ENCODE measurements around the gene FAM13C. TPM values are rescaled to one million over a fixed set of nuclear protein-coding genes. Genes with fewer than 3 reads are reported as not detected.

FAM13C gene
- total RNA-seq, 1 donor from 2014 or later, result 16.7 TPM

DNA sequence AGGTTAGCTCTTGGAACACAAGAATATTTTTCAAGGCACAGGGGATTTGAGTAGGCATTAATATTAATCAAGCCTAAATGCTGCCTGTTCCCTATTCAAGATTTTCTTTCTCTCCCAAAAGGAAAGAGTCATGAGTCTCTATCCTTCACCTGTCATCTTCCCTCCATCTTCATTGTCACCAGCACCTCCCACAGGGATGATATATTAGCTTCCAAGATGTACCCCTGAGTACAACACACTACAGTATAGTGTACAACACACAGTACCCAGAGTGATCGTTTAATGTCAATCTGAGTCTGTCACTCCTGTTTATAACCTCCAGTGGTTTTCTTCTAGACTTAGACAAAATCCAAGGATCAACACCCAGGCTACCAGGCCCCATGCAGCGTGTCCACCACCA is 50.1 kb downstream of the FAM13C start:
- no peak for DNase-seq

DNA sequence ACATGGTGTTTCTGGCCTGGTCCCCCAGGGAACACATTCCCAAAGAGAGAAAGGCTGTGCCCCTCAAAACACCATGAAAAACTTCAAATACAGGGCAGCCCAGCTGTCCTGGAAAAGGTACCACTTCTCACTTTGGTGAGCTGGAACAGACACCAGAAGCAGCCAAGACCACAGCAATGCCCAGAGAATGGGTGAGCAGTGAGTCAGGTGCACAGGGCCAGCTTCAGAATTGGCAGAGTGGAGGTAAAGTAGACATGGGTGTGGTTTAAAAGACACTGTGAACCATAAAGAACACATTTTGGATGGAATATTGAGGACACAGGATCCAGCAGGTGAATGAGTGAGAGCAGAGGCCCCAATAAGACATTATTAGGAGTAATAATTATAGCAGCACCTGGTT is 51.3 kb downstream of the FAM13C start:
- no peak for DNase-seq

DNA sequence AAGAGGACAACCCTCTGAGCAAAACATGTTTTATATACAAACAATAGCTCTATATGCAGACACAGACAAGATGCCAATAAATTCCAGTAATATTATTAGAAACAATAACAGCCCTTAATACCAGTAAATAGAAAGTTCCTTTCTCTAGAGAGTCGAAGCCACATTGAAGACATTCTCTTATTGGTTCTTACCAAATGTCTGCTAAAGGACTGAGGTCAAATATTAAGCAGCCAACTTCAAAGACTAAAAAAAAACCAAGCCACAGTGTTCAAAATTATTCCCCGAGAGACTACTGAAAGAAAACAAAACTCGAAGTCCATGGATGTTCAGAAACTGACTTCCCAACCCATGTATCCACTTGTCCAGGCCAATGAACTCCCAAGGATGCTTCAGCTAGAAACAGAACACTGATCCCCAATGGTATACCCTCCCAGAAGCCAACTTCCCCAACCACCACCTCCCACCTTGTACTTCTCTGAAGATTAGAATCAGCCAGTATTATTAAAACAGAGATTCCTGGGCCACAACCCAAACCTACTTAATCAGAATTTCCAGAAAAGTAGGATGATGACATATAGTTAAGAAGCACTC is 51.9 kb downstream of the FAM13C start:
- no peak for DNase-seq

DNA sequence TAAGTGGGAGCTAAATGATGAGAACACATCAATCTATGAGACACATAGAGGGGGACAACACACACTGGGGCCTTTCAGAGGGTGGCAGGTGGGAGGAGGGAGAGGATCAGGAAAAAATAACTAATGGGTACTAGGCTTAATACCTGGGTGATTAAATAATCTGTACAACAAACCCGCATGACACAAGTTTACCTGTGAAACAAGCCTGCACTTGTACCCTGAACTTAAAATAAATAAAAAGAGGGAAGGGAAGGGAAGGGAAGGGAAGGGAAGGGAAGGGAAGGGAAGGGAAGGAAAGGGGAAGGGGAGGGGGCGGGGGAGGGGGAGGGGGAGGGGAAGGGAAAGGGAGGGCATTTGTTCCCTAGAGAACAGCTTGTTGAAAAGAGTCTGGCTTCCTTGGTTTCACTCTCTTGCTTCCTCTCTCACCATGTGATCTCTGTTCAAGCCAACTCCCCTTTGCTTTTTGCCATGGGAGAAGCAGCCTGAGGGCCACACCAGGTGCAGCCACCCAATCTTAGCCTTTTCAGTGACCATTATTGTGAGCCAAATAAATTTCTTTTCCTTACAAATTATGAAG is 57.7 kb downstream of the FAM13C start:
- DNase-seq, result no peak

DNA sequence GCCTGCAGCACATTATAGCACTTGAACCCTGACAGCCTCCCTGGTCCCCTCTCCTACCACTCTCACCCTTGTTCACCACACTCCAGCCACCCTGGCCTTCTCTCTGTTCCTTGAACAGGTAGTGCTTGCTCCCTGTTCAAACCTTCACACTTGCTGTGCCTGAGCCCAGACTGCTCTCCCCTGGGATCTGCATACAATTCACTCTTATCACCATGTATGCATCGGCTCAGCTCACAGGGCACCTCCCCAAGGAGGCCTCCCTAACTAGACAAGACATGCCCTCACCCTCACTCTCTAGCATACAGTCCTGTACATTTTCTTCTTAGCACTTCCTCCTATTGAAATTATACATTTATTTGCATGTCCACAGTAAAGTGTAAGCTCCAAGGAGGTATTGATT is 59.3 kb downstream of the FAM13C start:
- DNase-seq, result no peak

DNA sequence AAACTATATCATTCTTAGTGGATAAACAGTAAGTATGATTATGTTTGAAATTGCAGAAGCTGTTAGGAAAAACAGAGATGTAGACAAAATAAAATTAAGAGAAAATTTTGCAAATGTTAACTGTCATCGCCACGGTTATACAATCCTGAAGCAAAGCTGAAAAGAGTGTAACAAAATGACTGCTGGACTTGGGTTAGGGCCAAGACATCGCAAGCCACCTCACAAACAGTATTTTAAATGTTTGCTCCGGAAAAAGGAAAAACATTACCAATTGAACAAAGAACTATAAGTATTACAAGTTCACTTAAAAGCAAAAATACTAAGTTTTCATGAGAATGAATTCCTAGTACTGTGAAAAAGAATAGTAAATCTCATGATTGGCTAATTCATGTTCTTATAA is 60.0 kb downstream of the FAM13C start:
- no peak for DNase-seq

DNA sequence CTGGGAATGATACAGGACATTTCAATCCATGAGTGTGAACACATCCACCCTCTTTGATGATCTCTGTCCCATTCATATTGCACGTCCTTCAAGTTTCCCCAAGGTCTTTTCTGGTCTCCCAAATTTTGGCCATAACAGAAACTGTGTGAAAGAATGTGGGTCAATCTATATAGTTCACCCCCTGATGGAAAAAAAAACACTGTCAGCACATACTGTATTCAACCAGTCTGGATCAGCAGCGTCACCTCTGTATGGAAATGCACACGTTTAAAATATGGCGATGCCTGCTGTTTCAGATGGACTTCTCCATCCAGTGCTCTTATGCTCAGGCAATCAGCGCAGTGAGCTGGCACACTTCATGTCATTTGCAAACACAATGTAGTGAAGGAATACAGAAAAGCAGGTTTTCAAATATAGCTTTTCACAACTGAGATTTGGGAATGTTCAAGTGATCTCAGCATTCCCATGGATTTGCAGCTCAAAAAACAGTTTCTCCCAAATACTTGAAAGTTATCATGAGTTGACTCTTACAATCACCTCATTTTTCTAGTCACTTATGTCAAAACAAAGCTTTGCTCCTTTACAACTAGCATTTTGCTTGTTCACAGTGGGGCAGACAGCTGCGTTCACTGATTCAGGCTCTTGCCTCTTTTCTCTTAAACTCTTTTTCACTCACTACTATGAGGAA is 61.1 kb downstream of the FAM13C start:
- DNase-seq, result no peak

DNA sequence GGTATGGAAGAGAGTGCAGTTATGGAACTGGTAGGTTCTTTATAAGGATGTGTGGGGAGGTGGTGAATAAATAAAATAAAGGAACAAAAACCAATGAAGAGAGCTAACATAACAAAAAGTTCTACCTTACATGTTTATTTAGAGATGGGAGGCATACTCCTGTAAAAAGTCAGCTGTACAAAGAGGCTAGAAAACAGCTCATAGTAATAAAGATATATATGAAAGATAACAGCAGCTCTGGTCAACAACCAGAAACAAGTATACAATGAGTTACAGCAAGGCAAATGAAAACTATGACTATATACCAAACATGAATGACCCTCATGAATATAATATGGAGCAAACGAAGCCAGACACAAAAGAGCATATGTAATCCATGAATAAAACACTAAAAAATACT is 62.0 kb downstream of the FAM13C start:
- DNase-seq, result no peak

DNA sequence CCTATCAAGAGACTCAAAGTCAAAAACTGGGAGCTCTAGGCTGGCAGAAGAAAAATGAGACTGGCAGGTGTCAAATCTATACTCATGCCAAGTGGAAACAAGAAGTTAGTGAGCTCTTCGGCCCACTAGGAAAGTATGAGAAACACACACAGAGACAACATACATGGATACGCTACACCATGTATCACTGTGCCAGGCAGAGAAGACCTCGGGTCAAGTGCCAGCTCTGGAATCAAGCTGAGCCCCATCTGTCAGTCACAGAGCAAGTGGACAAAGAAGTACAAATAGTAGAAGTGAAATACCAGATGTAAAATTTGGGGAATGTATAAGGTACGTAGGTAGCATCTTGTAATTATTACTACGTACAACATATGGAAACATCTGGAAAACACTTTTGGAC is 62.4 kb downstream of the FAM13C start:
- DNase-seq, result no peak

DNA sequence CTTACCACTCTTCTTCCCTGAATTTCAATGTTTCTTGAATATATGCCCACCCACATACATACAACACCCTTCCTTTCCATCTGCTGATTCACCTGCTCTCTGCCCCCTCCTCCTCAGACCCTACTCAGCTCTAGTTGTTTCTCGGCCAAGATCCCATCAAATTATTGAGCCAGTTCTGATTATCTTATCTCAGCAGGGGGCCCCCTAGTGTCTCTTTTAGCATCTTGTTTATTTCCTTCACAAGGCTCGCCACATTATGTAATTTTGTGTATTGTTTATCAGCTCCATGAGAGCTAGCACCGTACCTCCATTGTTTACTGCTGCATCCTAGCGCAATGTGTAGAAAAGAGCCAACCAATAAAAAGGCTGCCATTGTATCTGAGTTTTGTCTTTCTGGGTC is 71.9 kb downstream of the FAM13C start:
- no peak for DNase-seq

DNA sequence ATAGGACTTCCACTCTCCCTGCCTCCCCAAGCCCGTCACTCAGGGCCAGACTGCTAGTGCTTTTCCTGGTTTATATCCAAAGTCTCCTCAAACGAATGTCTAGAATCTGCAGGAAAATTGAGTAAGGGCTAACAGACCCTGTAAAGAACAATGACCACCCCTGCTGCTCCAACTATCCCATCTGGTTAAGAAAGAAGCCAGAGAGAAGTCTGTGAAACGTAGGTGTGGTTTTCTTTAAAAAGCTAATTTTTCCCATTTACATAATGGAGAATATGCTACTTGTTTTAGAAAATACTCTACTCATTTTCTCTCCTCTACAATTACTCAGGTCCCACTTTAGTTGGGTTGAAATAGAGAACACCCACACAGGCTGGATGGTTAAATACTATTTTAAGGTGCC is 72.5 kb downstream of the FAM13C start:
- DNase-seq, result no peak

DNA sequence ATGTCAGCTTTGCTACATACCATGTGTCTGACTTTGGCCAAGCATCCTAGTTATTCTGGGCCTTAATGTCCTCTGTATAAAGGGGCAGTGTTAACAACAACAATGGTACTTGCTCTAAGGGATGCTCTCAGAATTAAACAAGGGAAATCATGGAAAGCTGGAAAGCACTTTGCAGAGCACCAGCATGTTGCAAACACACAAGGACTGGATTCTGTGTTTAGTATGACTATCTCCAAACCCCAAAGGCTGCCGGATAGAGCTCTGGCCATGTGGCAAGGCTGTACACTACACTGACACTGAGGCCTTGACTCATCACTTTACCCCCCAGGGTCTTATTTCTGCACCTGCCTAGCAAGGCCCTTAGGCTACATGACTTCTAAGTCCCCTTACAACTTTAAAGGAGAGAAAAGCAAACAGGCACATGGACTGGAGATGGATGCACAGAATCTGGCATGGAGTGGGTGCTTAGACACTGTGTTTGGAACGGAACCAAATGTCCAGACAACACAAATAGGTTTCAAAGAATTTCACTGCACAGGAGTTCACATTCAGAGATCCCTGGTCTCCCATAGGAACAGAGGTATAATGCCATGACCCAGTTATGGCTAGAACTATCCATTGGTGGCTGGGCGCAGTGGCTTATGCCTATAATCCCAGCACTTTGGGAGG is 74.6 kb downstream of the FAM13C start:
- DNase-seq, result no peak

DNA sequence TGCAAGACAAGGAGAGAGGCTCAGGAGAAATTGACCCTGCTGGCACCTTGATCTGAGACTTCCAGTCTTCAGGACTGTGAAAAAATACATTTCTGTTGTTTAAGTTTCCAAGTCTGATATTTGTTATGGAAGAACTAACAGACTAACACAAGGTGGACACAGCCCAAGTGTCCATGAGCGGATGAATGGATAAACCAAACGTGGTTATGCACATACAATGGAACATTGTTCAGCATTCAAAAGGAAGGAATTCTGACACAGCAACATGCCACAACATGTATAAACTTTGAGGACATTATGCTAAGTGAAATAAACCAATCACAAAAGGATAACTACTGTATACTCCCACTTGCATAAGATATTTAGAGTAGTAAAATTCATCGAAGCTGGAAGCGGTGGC is 76.5 kb downstream of the FAM13C start:
- no peak for DNase-seq

DNA sequence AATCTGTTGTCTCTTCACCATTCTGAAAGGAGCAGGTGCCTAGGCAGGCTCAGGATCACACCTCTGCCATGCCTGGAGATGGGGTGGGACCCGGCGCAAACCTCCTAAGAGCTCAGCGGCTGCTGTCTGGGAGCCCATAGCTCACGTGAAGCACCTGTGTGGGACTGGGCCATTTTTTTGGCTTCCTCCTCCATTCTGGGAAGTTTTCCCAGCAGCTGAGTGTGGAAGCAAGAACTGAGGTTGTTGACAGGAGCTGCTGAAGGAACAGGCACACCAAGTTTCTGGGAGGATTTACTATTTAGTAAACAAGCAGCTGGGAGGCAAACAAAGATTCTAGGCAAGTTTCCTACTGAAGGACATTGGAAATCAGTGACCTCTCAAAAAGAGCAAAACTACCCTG is 77.3 kb downstream of the FAM13C start:
- DNase-seq, result no peak

DNA sequence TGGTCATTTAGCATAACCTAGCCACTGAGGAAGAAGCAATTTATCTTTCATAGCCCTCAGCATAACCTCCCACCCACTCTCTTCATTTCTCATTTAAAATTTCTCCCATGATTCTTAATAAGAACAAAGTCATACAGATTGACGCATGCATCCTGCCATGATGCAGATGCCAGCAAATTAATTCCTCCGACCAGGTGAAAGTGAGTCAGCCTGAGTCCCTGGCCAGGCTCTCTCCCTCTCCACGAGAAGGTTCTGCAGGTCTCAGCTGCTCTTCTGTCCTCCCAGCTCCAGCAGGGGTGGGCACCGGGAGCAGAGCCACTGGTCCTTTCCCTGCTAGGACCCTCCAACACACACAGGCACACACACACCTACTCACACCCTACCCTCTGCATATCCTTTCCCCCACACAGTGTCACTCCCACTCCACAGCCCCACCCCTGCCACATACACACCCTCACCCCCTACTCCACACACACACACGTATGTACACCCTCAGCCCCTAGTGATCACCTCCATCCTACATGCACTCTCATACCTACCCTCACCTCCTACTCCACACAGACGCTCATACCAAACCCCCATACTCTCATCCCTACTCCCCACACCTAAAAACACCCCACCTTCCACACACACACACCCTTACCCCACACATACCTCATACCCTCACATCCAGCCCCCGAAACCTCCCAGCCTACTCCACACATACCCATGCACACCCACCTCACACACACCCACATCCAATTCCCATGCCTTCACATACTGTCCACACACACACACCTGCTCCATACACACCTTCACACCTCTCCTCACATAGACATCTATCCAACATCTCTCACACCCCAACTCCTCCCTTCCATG is 78.0 kb downstream of the FAM13C start:
- DNase-seq, result no peak

DNA sequence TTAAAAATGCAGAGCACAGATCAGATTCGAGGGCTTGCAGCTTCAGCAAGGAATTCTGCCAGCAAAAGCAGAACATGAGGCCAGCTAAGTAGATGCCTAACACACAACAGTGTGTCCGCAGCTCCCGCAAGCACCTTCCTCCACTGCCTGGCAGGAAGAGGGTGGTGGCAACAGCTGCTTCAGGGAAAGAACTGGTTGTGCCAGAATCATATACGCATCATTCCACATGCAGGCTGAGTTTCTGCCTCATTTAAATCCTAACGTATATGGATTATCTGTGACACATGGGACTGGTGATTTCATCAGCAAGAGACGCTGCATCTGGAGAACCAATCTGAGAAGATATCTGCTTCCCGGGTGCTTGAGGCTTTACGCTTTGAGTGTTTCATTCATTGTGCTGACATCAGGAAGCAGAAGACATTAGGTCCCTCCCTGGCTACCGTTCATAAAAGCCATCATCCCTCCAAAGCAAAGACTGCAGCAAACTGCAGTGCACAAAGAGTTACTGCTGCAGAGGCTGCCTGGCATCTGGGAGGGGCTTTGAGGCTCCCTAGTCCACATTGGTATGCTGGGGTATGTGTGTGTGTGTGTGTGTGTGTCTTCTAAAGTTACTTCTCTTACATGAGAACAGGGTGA is 78.8 kb downstream of the FAM13C start:
- DNase-seq, result no peak

DNA sequence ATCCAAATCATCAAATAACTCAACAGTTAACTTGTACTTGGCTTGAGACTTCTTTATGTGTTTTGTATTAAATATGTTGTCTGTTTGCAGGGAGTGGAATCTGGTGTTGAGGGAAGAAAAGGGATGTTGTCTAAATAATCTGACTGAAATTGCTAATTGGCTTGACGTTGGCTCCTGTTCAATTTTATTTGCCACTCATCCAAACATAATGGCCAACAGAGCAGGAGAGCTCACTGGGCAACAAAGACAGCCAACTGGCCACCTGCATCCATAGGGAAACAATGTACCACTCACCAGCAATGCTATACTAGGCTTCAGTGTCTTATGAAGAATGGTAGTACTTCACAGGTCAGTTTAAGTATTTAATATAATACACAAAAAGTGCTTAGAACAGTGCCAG is 80.5 kb downstream of the FAM13C start:
- DNase-seq, result no peak

DNA sequence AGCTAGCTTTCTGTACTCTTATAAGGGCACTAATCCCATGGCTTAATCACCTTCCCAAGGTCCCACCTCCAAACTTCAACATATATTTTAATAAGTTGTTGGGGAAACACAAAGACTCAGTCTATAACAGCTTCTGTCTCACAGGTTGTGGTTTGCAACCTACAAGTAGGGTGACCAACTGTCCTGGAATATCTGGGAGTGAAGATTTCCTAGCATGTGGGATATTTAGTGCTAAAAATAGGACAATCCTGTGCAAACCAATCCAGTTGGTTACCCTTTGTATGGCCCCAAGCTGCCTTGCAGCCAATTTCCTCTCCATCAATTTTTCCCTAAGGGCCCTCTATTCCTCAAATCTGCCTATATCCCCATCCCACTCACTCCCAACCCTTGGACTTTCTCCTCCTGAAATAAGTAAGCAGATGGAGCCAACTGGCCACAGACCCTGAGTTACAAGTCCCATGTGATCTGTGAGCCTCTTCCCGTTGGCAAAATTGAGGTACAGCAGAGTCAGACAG is 82.3 kb downstream of the FAM13C start:
- no peak for DNase-seq

DNA sequence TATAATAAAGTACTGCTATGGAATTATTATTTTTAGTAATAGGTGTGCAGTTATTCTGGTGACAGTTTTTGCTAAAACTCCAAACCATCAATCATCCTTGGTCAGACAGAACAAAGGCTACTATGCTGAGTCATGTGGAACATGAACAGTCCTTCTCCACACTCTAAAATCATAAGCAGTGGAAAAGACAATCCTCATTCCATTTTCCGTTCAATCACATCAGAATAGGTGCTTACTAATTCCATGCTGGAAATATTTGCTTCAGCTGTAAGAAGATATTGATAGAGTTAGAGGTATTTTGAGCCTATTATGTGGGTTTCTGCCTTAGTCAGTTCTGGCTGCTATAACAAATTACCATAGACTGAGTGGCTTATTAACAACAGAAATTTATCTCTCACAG is 82.9 kb downstream of the FAM13C start:
- DNase-seq, result no peak

DNA sequence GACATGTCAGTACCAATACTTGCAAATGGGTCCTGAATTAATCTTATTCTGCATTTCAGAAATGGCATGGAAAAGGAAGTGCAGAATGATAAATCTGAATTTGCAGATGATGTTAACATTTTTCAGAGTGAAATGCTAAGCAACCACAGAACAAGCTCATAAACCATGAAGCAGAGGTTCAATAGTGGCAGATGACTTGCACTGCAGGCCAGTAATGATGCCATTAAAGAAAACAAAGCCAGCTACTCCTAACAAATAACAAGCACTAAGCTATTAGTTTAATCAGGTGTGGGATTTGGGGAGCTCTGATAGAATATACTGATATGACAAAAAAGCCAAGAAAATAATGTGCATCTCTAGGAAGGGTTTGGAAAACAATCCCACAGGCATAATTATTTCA is 85.4 kb downstream of the FAM13C start:
- no peak for DNase-seq

DNA sequence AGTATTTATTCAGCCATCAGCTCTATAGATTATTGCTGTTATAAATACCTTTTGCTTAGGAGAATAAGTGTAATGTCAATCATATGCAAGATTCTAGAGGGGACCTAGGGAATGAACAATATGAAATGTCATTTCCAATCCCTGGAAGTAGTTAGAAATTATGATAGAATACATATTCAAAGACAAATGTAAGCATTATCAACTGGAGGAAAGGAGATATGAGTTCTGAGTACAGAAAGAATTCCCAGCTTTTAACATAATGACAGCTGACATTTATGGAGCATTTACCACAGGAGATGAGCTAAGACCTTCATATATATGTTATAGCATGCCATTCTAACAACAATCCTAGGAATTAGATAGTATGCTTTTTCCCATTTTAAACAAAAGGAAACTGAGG is 86.2 kb downstream of the FAM13C start:
- DNase-seq, result no peak

DNA sequence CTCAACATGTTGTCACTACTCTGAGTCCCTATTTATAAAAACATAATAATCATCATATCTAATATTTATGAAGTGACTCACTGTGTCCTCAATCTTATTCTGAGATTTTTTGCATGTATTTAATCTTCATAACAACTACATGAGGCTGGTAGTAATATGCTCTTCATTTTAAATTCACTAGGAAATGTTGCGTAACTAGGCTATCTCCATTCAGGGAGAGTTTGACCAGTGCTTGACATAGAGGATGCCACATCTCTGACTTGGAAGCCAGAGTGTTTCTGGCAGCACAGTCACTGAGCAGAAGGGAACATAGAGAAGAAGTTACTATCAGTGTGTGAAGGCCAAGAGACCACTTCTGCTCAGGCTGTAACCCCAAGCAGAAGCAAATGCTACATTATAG is 88.9 kb downstream of the FAM13C start:
- DNase-seq, result no peak
